HG02798 (cell line): Measurements from ENCODE around the gene ATG101.

ENCODE experiments used
- ATAC-seq: cut with Tn5 transposase; IDR thresholded peaks from one replicate; pipeline ENCODE4 v1.9.1; 2021; ENCODE audit warnings: mild to moderate bottlenecking; ENCODE audit not compliant: unreplicated experiment, poor library complexity

Gene ATG101

DNA sequence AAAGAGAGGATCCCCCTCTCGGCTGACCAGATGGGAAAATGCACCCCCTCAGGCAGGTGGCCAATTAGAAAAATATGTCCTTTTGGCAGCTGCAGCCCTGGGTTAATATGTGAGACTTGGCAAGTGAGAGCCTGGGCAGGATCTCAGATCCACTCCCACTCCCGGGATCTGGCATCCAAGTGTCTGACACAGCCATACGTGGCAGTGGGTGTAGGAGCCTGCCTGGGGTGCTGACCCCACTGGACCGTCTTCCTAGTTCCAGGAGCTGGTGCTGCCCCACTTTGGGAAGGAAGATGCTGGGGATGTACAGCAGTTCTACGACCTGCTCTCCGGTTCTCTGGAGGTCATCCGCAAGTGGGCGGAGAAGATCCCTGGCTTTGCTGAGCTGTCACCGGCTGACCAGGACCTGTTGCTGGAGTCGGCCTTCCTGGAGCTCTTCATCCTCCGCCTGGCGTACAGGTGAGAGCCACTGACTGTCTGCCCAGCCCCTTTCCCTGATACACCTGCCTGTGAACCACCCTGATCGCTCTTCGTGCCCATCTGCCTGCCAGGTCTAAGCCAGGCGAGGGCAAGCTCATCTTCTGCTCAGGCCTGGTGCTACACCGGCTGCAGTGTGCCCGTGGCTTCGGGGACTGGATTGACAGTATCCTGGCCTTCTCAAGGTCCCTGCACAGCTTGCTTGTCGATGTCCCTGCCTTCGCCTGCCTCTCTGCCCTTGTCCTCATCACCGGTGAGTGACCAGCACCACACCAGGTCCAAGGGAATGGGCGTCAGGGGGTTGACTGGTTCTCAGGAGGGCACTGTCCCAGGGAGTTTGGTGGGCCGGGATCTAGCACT lies 12.8 kb upstream of the ATG101 start:
- ATAC-seq: no peak

DNA sequence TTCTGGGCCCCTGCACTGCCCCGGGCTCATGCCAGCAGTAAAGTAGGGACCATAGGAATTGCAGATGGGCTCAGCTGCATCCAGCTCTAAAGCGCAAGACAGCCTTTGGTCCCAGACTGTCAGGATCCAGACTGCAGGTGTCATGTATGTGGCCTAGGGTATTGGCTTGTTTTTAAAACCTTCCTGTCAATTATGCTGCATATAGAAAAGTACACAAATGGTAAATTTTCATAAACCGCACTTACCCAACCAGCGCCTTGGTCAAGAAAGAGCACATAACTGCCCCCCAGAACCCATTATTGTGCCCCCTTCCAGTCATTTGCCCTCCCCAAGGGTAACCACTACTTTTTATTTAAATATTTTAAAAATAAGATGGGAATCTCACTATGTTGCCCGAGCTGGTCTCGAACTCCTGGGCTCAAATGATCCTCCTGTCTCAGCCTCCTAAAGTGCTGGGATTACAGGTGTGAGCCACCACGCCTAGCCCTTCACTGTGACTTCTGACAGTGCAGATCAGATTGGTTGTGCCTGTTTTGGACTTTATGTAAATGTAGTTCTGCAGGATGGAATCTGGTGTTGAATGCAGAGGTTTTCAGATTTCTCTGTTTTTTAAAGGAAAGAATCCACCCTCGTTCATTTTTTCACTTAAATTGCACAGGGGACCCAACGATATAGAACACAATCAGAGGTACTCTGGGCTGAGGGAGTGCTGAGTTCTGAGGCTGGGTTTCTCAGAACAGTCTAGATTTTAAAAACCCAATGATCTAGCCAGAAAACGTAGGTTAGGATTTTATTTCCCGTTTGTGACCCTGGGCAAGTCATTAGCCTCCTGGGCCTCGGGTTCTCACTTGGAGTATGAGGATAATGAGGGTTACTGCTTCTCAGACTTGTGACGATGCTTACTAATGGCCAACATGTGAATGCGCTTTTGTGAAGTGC lies 11.9 kb upstream of the ATG101 start:
- no peak for ATAC-seq

DNA sequence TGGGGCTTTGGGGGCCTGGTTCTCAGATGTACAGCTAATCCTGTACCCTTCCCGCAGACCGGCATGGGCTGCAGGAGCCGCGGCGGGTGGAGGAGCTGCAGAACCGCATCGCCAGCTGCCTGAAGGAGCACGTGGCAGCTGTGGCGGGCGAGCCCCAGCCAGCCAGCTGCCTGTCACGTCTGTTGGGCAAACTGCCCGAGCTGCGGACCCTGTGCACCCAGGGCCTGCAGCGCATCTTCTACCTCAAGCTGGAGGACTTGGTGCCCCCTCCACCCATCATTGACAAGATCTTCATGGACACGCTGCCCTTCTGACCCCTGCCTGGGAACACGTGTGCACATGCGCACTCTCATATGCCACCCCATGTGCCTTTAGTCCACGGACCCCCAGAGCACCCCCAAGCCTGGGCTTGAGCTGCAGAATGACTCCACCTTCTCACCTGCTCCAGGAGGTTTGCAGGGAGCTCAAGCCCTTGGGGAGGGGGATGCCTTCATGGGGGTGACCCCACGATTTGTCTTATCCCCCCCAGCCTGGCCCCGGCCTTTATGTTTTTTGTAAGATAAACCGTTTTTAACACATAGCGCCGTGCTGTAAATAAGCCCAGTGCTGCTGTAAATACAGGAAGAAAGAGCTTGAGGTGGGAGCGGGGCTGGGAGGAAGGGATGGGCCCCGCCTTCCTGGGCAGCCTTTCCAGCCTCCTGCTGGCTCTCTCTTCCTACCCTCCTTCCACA lies 11.0 kb upstream of the ATG101 start:
- ATAC-seq: no peak

DNA sequence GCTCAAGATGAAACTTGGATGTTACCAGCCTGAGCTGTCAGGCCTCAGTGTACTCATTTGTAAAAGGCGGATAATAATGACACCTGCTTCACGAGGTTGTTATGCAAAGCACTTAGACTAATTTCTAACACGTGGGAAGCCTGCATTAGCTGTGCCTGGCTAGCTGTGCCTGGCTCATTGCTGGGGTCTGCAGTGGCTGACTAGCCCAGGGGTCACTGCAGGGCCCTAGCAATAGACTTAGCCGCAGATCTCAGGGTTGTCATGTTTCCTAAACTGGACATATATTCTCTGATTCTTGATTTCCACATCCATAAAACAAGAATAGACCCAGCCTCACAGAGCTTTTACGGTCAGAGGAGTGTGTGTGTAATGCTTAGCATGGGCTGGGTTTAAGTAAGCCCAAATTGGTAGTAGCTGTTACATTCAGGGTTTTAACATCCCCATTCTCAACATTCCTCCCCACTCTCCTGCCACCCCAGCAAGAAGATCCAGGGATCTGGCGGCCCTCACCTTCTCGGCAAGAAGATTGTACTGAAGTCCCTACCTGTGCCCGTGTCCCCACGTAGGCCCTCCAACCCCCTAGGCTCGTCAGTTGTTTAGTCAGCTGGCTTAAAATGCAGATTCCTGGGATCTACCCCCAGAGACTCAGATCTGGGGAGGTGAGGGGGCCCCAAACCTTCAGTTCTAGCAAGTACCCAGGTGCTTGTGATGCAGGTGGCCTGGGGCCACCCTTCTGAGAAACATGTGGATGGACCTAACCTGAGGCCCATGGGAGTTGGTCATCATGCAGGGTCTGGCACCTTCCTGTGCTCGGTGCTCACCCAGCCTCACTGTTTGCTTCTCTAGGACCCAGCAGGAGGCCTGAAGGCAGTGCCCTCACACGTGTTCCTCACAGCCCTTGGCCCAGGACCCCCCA lies 9.9 kb upstream of the ATG101 start:
- no peak for ATAC-seq

DNA sequence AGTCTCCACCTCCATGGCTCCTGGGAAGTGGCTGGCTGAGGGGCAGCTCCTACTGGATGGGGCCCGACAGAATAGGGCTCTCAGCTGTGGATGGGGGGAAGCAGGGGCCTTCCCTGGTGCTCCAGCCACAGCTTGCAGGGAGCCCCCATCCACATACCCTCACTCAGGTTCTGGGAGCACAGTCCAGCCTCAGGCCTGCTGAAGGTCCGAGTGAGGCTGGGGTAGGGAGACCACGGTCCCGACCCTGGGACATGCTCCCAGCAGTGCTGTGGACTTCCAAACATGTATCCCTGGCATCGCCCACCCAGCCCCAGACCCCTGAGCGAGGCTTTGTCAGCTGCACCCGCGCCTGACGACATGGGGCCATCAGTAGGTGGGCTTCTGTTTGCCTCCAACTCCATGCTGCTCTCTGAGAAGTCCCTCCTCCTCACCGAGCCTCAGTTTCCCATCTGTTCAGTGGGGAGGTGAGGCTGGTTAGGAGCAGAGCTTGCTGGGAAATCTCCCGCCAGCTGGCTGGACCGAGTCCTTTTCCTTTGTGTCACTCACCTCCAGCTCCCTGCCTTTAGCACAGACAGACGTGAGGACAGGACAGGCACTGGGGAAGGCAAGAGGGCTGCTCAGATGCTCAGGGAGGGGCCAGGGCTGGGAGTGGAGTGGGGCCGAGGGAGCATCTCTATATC lies 9.1 kb upstream of the ATG101 start:
- ATAC-seq: no peak

DNA sequence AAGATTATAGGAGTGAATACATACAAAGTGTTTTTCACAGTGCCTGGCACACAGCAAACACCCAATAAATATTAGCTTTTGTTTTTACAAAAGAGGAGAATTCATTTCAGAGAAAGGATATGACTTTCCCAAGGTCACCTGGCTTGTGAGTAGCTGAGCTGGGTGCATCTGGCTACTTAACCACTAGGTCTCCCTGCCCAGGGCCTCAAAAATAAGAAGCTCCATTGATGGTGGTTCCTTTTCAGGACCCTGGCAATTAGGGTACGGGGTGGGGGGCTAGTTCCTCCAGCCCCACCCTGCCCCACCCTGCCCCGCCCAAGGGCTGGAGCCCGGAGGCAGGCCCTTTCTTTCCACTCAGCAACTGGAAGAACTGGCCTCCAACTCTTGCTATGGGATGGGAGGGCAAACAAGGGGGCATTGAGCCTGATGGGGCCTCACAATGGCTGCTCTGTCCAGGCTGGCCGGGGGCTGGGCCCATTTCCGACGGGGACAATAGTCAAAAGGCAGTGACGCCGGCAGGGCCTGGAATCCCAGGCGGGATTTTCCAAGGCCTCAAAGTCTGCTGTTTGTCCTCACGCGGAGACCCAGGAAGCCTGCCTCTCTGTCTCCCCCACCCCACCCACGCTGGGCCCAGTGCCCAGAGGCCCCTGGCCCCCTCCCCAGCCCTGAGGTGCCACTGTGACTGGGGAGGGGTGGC lies 8.2 kb upstream of the ATG101 start:
- no peak for ATAC-seq

DNA sequence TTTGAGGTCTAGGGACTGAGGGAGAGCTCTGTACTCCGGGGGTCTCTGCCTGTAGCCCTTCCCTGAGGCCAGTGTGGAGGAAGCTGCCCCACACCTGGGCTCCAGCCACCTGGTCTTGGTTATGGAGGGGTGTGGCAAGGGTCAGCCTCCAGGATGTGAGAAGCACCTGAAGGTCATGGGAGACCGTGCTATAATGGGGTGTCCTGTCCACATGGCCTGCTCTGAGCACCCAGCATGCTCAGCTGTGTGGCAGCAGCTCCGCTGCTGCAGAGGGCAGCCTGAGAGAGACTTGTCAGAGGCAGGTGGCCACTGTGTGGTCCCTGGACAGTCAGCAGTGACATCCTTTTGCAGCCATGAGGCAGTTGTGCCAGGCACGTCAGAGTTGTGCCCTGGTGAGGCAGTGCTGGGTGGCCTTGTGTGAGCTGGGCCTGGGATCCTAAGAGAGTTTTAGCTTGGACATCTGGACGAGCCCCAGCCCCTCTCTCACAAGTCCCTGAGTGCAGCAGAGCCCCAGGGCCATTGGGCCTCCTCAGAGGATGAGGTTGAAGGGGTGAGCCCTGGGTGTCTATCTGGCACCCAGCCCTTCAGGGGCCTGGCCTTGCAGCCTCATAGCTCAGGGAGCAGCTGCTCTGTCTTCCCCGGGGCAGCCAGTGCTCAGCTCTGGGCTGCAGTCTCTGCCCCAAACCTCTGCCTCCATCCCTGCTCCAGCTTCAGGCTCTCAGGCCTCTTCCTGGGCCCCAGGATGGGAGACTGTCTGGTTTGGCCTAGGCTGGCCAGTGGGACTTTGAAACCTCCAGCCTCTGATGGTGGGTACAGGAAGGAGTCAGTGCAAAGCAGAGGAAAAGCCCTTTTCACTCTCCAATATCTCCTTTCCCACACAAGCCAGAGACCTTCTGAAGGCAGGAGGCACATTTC lies 7.4 kb upstream of the ATG101 start:
- no peak for ATAC-seq

DNA sequence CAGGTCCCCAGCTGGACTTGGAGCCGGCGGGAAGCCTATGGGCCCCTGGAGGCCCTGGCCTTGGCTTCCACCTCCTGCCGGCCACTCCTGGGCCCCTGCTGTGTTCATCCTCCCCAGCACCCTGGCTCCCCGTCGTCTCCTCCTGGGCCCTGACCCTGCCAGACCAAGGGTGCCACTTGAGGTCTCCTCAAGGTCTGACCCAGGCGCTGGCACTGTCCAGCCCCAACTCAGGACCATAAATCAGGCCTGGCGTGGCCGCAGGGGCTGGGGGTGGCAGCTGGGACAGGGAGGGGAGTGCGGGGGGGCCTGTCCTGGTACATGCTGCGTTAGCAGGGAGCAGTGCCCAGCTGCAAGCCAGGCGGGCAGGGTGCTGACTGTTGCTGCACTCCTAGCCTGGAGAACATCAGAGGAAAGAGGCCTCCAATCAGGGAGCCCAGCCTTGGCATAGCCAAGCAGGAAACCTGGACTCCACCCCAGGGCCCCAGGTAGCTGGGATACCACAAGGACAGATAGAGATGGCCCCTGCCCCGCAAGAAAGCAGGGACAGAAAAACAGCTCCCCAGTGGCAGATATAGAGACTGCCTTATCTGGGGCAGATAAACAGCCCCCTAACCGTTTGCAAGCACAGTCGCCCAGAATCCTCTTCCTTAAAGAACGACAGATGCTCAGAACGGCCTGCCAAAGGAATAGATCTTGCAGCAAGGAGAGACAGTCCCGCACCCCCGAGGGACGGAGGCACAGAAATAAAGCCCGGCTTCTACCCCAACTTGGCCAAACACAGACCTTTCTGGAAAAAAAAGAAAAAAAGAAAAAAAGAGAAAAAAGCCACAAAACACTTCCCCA lies 6.5 kb upstream of the ATG101 start:
- ATAC-seq: no peak

DNA sequence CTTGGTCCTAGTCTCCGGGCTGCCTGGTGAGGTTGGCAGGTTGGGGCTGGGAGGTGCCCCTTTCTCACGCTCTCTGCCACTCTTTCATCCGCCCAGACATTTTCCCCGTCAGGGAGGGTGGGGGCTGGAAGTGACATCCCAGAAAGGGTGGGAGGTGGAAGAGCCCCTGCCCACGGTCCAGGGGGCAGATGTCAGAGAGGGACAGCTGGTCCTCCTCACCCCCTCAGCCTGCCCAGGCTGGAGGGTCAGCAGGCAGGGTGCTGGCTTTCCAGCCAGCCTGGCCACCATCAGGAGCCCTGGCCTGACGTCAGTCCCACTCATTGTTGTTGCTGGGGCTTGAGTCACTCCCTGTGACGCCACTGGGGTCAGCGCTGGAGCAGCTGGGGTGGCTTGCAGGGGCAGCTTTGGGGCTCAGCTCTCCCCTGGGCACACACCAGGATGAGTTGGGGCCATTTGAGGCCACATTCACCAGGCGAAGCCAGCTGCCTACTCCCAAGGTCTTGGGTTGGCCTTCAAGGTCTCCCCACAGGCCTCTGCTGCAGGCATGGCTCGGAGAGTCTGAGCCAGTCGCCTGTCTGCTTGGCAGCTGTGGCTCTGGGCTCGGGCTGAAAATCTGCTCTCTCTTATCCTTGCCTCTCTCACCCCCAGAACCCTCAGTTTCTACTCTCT lies 5.7 kb upstream of the ATG101 start:
- ATAC-seq: no peak

DNA sequence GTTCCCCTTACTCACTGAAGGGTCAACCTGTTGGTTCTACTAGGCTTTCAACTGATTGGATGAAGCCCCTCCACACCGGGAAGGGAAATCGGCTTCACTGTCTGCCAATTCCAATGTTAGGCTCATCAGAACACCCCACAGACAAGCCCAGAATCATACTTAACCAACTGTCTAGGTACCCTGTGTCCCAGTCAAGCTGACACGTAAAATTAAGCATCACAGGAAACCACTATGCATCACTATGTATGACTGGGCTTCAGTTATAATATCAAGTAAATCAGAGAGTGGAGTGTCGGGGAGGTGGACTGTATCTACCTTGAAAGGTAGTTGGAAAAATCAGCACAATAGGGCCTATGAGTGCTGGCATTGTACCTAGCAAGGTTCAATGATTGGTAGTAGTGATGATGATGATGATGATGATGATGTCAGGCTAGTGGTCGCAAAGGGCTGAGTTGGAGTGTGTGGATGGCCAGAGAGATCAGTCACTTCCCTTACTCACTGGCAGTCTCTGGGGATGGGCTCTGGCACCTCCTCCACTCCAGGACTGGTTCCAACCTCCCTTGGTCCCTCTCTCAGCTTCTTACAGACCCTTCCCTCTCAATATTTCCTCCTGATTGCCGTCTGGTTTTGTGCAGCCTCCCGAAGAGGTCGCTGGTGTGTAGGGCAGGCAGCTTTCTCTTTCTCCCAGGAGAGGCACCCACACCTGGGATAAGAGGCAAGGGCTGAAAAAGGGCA lies 3.3 kb upstream of the ATG101 start:
- ATAC-seq: no peak

DNA sequence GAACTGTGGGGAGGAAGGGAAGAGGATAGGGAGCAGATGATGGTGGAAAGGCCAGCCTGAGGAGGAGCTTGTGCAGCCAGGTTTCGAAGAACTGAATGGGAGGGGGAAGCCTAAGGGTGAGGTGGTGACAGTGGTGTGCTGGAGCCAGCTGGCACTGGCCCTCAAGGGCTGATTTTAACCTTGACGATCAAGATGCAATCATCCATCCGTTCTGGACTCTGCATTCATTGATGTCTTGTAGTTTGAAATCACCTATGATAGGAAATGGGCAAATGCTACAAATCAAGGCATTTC lies 2.8 kb upstream of the ATG101 start:
- ATAC-seq: no peak

DNA sequence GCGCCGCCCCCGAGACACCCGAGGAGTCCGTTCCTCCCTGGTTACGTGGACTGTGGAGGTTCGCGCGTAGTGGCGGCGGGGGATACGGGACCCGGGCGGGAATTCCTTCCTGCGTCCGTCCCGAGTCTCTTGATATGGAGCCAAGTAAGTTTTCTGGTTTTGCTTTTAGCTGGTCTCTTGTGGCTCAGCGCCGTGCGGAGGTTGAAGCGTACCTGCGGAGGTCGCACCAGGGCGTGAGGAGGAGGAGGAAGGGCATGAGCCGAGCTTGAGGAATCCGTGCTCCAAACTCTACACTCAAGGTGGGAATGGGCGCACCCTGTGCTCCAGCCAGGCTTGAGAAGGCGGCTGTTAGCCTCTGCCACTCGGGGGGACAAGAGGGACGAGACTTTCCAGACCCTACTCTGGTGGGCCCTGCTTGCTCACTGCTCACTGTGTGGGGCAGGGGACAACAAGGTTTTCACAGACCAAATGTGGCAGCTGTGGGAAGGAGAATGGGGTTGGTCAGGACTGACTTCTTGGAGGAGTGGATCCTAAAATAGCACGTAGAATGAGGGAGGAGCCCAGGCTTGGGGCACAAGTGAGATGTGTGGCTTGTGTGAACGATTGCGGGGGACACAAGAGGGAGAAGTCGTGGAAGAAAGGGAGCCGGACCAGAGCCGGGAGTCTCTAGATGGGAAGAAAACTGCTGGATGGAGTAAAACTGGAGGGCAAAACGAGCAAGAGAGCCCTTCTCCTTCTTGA lies 577 bp downstream of the ATG101 start:
- no peak for ATAC-seq

DNA sequence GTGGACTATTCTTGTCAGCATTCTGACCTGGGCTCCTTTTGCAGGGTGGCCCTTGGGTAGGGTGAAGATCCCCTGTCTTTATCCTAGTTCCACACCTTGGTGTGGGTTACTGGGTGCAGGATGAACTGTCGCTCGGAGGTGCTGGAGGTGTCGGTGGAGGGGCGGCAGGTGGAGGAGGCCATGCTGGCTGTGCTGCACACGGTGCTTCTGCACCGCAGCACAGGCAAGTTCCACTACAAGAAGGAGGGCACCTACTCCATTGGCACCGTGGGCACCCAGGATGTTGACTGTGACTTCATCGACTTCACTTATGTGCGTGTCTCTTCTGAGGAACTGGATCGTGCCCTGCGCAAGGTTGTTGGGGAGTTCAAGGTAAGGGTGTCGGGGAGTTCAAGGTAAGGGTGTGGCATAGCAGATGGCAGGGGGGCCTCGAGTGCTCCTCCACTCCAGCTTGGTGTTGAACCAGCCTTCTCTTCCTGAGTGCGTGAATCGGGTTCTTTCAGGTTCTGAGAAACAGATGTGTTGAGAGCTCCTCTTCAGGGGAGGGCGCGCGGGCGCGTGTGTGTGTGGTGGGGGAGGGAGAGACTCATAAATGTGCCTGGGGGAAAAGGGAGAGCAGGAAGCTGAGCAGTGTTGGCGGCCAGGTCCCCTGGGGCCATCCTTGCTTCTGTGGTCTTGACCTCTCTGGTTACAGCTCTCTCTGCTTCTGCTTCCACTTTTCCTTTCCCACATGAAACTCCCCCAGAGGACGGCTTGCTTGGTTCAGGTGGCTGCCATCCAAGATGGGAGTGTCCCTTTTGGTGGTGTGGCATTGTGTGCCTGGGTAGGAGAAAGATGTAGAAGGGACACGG lies 4.0 kb downstream of the ATG101 start:
- no peak for ATAC-seq
